ENCODE data around the gene PHF2. TPM values are rescaled to one million over a fixed set of nuclear protein-coding genes. Genes with fewer than 3 reads are reported as not detected.

PHF2 gene
- polyA plus RNA-seq, 1 donor, result 33.5 TPM

GRCh38 chr9:93601063-93601462 is 24.7 kb downstream of the PHF2 start:
- DNase-seq (ENCODE audit: low read depth), result no peak

- no peak for DNase-seq (ENCODE audit: low read depth)
Observed at GRCh38 chr9:93601666-93602065, 25.3 kb downstream of the PHF2 start.

GRCh38 chr9:93603011-93603410 is 26.6 kb downstream of the PHF2 start:
- no peak for DNase-seq (ENCODE audit: low read depth)

- no peak for DNase-seq (ENCODE audit: low read depth)
Observed at GRCh38 chr9:93603906-93604326, 27.5 kb downstream of the PHF2 start.

GRCh38 chr9:93606187-93606586 is 29.8 kb downstream of the PHF2 start:
- no peak for DNase-seq (ENCODE audit: low read depth)

GRCh38 chr9:93610206-93610605 is 33.8 kb downstream of the PHF2 start:
- no peak for DNase-seq (ENCODE audit: low read depth)

GRCh38 chr9:93612052-93612795 is 35.8 kb downstream of the PHF2 start:
- DNase-seq (ENCODE audit: low read depth), result no peak

- no peak for DNase-seq (ENCODE audit: low read depth)
Observed at GRCh38 chr9:93612796-93613154, 36.4 kb downstream of the PHF2 start.

GRCh38 chr9:93613174-93613573 is 36.8 kb downstream of the PHF2 start:
- DNase-seq (ENCODE audit: low read depth), result no peak

- no peak for DNase-seq (ENCODE audit: low read depth)
Observed at GRCh38 chr9:93613791-93614190, 37.4 kb downstream of the PHF2 start.

- no peak for DNase-seq (ENCODE audit: low read depth)
Observed at GRCh38 chr9:93614830-93615468, 38.6 kb downstream of the PHF2 start.

GRCh38 chr9:93616044-93616443 is 39.7 kb downstream of the PHF2 start:
- DNase-seq (ENCODE audit: low read depth), result no peak

- no peak for DNase-seq (ENCODE audit: low read depth)
Observed at GRCh38 chr9:93617273-93617672, 40.9 kb downstream of the PHF2 start.

GRCh38 chr9:93619272-93619775 is 42.9 kb downstream of the PHF2 start:
- DNase-seq (ENCODE audit: low read depth), result no peak

- DNase-seq (ENCODE audit: low read depth), result no peak
Observed at GRCh38 chr9:93620041-93620506, 43.7 kb downstream of the PHF2 start.

- no peak for DNase-seq (ENCODE audit: low read depth)
Observed at GRCh38 chr9:93620881-93621820, 44.8 kb downstream of the PHF2 start.

- DNase-seq (ENCODE audit: low read depth), result no peak
Observed at GRCh38 chr9:93621922-93622321, 45.5 kb downstream of the PHF2 start.

GRCh38 chr9:93622691-93623090 is 46.3 kb downstream of the PHF2 start:
- DNase-seq (ENCODE audit: low read depth), result no peak

GRCh38 chr9:93623753-93624152 is 47.4 kb downstream of the PHF2 start:
- DNase-seq (ENCODE audit: low read depth), result no peak

GRCh38 chr9:93624431-93624834 is 48.0 kb downstream of the PHF2 start:
- DNase-seq (ENCODE audit: low read depth), result no peak

GRCh38 chr9:93624977-93625376 is 48.6 kb downstream of the PHF2 start:
- DNase-seq (ENCODE audit: low read depth), result no peak

GRCh38 chr9:93629920-93630319 is 53.5 kb downstream of the PHF2 start:
- DNase-seq (ENCODE audit: low read depth), result no peak

All from forelimb muscle (tissue), 1 donor.